Tibial nerve (tissue), 4 donors: ENCODE results near the gene RARRES1.

Experiments
- EP300 ChIP-seq, 2 donors: sonication (generic); formaldehyde crosslinking; IDR thresholded peaks; one replicate each; pipeline ENCODE4 v1.6.1; 2017; ENCODE audit warnings: antibody characterized with exemption in 2 of 2, mild to moderate bottlenecking in 1 of 2
- TF ChIP-seq, protein P1 (sequence below), 5 experiments: fragments of 200-600 bp in 3 of 5; fragments of 450-650 bp in 2 of 5; sonication (generic) in 3 of 5; IDR thresholded peaks; one replicate each; pipeline ENCODE4 v1.5.1; 2016 to 2019; ENCODE audit warnings: antibody characterized with exemption in 5 of 5, mild to moderate bottlenecking in 3 of 5, moderate library complexity in 2 of 5

DNA sequence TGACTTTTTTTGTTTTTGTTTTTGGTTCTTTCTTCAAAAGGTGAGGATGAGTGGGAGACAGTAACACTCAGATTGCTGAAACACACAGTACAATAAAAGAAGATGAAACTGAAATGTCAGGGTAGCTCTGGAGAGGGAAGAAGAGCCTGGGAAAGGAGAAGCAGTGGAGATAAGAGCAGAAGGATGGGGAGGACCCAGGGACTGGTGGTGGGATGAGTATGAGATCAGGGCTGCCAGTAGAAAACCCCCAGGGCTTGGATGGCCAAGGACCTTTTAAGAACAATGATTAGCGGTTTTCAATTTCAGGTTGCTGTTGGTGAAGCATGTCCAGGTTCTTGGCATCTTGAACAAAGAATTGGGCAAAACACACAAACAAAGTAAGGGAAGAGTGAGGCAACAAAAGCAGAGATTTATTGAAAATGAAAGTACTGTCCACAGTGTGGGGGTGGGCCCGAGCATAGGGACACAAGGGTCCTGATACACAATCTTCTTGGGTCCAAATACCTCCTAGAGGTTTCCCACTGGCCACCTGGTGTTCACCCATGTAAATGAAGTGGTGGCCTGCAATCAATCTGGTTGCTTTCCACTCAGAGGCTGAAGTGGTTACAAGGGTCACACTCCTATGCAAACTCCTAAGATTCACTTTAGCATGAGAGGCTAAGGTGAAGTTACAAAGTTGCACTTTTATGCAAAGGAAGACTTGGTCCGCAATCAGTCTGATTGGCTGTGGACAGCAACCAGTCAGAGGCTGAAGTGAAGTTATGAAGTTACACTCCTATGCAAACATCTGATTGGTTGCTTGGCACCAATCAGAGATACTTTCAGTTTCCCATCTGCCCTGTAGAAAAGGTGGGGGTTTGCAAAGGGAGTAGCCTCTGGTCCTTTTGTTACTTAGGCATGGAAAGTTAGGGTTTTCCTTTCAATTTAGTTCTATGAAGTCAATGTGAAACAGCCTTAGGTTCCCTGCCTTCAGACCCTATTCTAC lies 43.5 kb upstream of the RARRES1 start:
- no peak for TF ChIP-seq EP300 (IDR thresholded peaks at IDR 0.05)
- TF ChIP-seq, protein P1, sequence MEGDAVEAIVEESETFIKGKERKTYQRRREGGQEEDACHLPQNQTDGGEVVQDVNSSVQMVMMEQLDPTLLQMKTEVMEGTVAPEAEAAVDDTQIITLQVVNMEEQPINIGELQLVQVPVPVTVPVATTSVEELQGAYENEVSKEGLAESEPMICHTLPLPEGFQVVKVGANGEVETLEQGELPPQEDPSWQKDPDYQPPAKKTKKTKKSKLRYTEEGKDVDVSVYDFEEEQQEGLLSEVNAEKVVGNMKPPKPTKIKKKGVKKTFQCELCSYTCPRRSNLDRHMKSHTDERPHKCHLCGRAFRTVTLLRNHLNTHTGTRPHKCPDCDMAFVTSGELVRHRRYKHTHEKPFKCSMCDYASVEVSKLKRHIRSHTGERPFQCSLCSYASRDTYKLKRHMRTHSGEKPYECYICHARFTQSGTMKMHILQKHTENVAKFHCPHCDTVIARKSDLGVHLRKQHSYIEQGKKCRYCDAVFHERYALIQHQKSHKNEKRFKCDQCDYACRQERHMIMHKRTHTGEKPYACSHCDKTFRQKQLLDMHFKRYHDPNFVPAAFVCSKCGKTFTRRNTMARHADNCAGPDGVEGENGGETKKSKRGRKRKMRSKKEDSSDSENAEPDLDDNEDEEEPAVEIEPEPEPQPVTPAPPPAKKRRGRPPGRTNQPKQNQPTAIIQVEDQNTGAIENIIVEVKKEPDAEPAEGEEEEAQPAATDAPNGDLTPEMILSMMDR (IDR thresholded peaks at IDR 0.05), result no peak
